Coronary artery (tissue), 2 donors: ENCODE data around the gene CBX8.

Experiments
- DNase-seq: peaks from one replicate; pipeline ENCODE4 v3.0.0-alpha.2; 2017; ENCODE audit warnings: low spot score
- H3K27ac ChIP-seq, 2 donors: fragments of 200-600 bp; sonication (generic); one replicate each; pipeline ENCODE4 v1.5.1; 2016 to 2019
- H3K4me3 ChIP-seq: fragments of 200-600 bp; sonication (generic); 2 replicates; pipeline ENCODE4 v1.5.1; 2016; ENCODE audit warnings: mild to moderate bottlenecking, moderate library complexity
- CTCF ChIP-seq: fragments of 200-600 bp; sonication (generic); IDR thresholded peaks from one replicate; pipeline ENCODE4 v1.5.1; 2019; ENCODE audit warnings: antibody characterized with exemption

Gene CBX8

GRCh38 chr17:79842136-79842655 lies 45.3 kb upstream of the CBX8 start:
- no peak overlapping the region for H3K27ac ChIP-seq
- no peak for TF ChIP-seq CTCF
- peak overlapping the region; percentile 63 for H3K4me3 ChIP-seq
- DNase-seq: no peak

- H3K27ac ChIP-seq: no peak overlapping the region
- H3K4me3 ChIP-seq: no peak overlapping the region
- no peak for TF ChIP-seq CTCF
- no peak for DNase-seq
These were observed 44.7 kb upstream of the CBX8 start for GRCh38 chr17:79841369-79842135.

- DNase-seq: no peak
- no peak overlapping the region for H3K27ac ChIP-seq
- peak overlapping the region; percentile 96 for H3K4me3 ChIP-seq
- no peak for TF ChIP-seq CTCF
These were observed 44.1 kb upstream of the CBX8 start for GRCh38 chr17:79840989-79841286.

GRCh38 chr17:79840269-79840988 lies 43.6 kb upstream of the CBX8 start:
- no peak for TF ChIP-seq CTCF
- peak overlapping the region in 1 of 2 donors; percentile 99 for H3K27ac ChIP-seq
- H3K4me3 ChIP-seq: peak overlapping the region; percentile 96
- DNase-seq: no peak

GRCh38 chr17:79839356-79840268 lies 42.7 kb upstream of the CBX8 start, which contains the start of gene CBX4:
Gene CBX4, minus strand, starts transcription at chr17:79839440. Its CDS starts 189 bp downstream, at chr17:79839251.
- peak within 1 kb of the TSS; percentile 96 for H3K4me3 ChIP-seq
- peak; percentile 16 for TF ChIP-seq CTCF
- DNase-seq: peak; percentile 97

GRCh38 chr17:79838522-79839274 lies 41.8 kb upstream of the CBX8 start:
- Histone ChIP-seq H3K4me3 (peak overlapping the region; percentile 96), H3K27ac (peak overlapping the region; percentile 83 to 99)
- no peak for DNase-seq
- no peak for TF ChIP-seq CTCF

More at GRCh38 chr17:79839356-79840268, 42.7 kb upstream of the CBX8 start, which contains the start of gene CBX4:
- peak within 1 kb of the TSS; percentile 83 to 99 for H3K27ac ChIP-seq
